GM12878 (cell line): ENCODE measurements around the gene FEN1. TPM values are rescaled to one million over a fixed set of nuclear protein-coding genes. Genes with fewer than 3 reads are reported as not detected.

Source experiments
- ATAC-seq: fragments of 200-7000 bp; cut with Tn5 transposase; 3 replicates; pipeline ENCODE4 v1.9.1; 2020; ENCODE audit warnings: mild to moderate bottlenecking, moderate library complexity
- BruUV-seq: library from RNA; stranded (reverse); fragments of 400-500 nt; replicated peaks from 2 replicates; lab custom pipeline; 2021; lab: Mats Ljungman, UMichigan
- CTCF ChIA-PET: fragments of 300-600 bp; sonication (Branson Sonifier 250); formaldehyde crosslinking; extraction: SDS; loops from one replicate; lab custom pipeline; 2021; ENCODE audit warnings: inconsistent platforms; lab: Yijun Ruan, JAX
- POLR2A ChIA-PET: fragments of 350-600 bp; formaldehyde crosslinking; extraction: SDS; loops from one replicate; lab custom pipeline; 2021; ENCODE audit warnings: inconsistent platforms; lab: Charles Lee
- RAD21 ChIA-PET: fragments of 300-600 bp; sonication (Branson Sonifier 250); formaldehyde crosslinking; loops from one replicate; lab custom pipeline; 2023; ENCODE audit warnings: antibody characterized with exemption; ENCODE audit not compliant: unreplicated experiment; lab: Charles Lee
- SMC1A ChIA-PET: fragments of 300-600 bp; sonication (Branson Sonifier 250); formaldehyde crosslinking; loops from one replicate; lab custom pipeline; 2023; ENCODE audit not compliant: unreplicated experiment, uncharacterized antibody; lab: Charles Lee
- DNase-seq: peaks from one replicate; pipeline ENCODE4 v3.0.0-alpha.2; 2011; ENCODE audit warnings: low read depth, low spot score
- FAIRE-seq: peaks from 3 replicates; lab custom pipeline; 2011; peaks lifted over from hg19 to GRCh38; lab: Jason Lieb, UNC
- H2AFZ ChIP-seq: 2 replicates; pipeline ENCODE4 v1.6.0; 2011; ENCODE audit warnings: low read depth, low read length, control low read depth; ENCODE audit not compliant: control insufficient read depth
- H3K27ac ChIP-seq: 2 replicates; pipeline ENCODE4 v1.5.1; 2011; ENCODE audit warnings: control low read depth; ENCODE audit not compliant: control insufficient read depth, insufficient read depth
- H3K27me3 ChIP-seq, 2 experiments: replicated peaks in 1 of 2; 2 replicates each; pipeline versions ENCODE4 v1.6.0 to v1.6.1; 2011; ENCODE audit warnings: low read length in 1 of 2; ENCODE audit not compliant: control insufficient read depth in 2 of 2, insufficient read depth in 2 of 2
- H3K36me3 ChIP-seq, 2 experiments: 2 replicates each; pipeline ENCODE4 v1.5.1; 2011; ENCODE audit warnings: low read length in 1 of 2; ENCODE audit not compliant: control insufficient read depth in 2 of 2, insufficient read depth in 2 of 2
- H3K4me1 ChIP-seq: 2 replicates; pipeline ENCODE4 v1.6.1; 2011; ENCODE audit warnings: mild to moderate bottlenecking, low read length, moderate library complexity, mixed read lengths; ENCODE audit not compliant: control insufficient read depth, insufficient read depth
- H3K4me2 ChIP-seq: 2 replicates; pipeline ENCODE4 v1.6.0; 2011; ENCODE audit warnings: control low read depth; ENCODE audit not compliant: control insufficient read depth, insufficient read depth
- H3K4me3 ChIP-seq: fragments of 200-600 bp; sonication (generic); 2 replicates; pipeline ENCODE4 v1.5.1; 2016
- H3K79me2 ChIP-seq: 2 replicates; pipeline ENCODE4 v1.6.0; 2011; ENCODE audit warnings: low read length; ENCODE audit not compliant: control insufficient read depth, insufficient read depth
- H3K9ac ChIP-seq: 2 replicates; pipeline ENCODE4 v1.8.0; 2011; ENCODE audit warnings: low read length, control low read depth, mixed read lengths; ENCODE audit not compliant: control insufficient read depth, insufficient read depth
- H3K9me3 ChIP-seq: replicated peaks from 3 replicates; pipeline ENCODE4 v1.5.1; 2011; ENCODE audit warnings: mild to moderate bottlenecking, low read length; ENCODE audit not compliant: control insufficient read depth, insufficient read depth
- H4K20me1 ChIP-seq: 2 replicates; pipeline ENCODE4 v1.6.0; 2011; ENCODE audit not compliant: control insufficient read depth, insufficient read depth
- ATF7 ChIP-seq: fragments of 450-650 bp; IDR thresholded peaks from 2 replicates; pipeline ENCODE4 v1.6.1; 2016; ENCODE audit warnings: low read depth, mild to moderate bottlenecking
- CBX3 ChIP-seq: fragments of 200-600 bp; sonication (generic); IDR thresholded peaks from 2 replicates; pipeline ENCODE4 v1.6.1; 2016; ENCODE audit warnings: low read depth, borderline replicate concordance
- ETV6 ChIP-seq, 2 experiments: fragments of 450-650 bp in 1 of 2; IDR thresholded peaks in 1 of 2; conservative IDR thresholded peaks in 1 of 2; 2 replicates each; pipeline ENCODE4 v1.6.1; 2014; ENCODE audit warnings: antibody characterized with exemption in 1 of 2, borderline replicate concordance in 1 of 2, low read depth in 1 of 2, mild to moderate bottlenecking in 1 of 2, moderate library complexity in 1 of 2
- IRF5 ChIP-seq: fragments of 450-650 bp; IDR thresholded peaks from 2 replicates; pipeline ENCODE4 v1.6.1; 2017; ENCODE audit warnings: borderline replicate concordance
- RCOR1 ChIP-seq: conservative IDR thresholded peaks from 2 replicates; pipeline ENCODE4 v1.6.1; 2012; ENCODE audit warnings: low read depth, low read length, improper control_type of control experiment
- SIN3A ChIP-seq: IDR thresholded peaks from 2 replicates; pipeline ENCODE4 v1.6.1; 2012; ENCODE audit warnings: low read depth, low read length, improper control_type of control experiment
- SP1 ChIP-seq: IDR thresholded peaks from one replicate; pipeline ENCODE4 v1.6.1; 2011; ENCODE audit warnings: low read depth, low read length
- TBL1XR1 ChIP-seq: IDR thresholded peaks from 2 replicates; pipeline ENCODE4 v1.6.1; 2012; ENCODE audit warnings: low read depth, low read length, improper control_type of control experiment
- YY1 ChIP-seq: IDR thresholded peaks from 2 replicates; pipeline ENCODE4 v1.6.1; 2011; ENCODE audit warnings: low read depth, mild to moderate bottlenecking, low read length
- ZNF384 ChIP-seq: IDR thresholded peaks from 2 replicates; pipeline ENCODE4 v1.6.1; 2012; ENCODE audit warnings: low read depth, mild to moderate bottlenecking, low read length, improper control_type of control experiment, borderline replicate concordance
- ZZZ3 ChIP-seq: IDR thresholded peaks from 2 replicates; pipeline ENCODE4 v1.6.1; 2011; ENCODE audit warnings: low read depth; ENCODE audit not compliant: control insufficient read depth, insufficient read length
- WGBS: methylation state at CpG from one replicate; pipeline ENCODE4 v1.1.6; 2016; ENCODE audit warnings: low lambda C conversion rate; ENCODE audit not compliant: insufficient replicate concordance, insufficient coverage; ENCODE audit errors: missing lambda C conversion rate; 5-methylcytosine and 5-hydroxymethylcytosine counted together
- in situ Hi-C: fragments of 300-500 bp; cut with MboI; formaldehyde crosslinking; loops from 9 replicates; pipeline ENCODE4 v1.14.3; 2018; ENCODE audit warnings: mixed read lengths
- intact Hi-C: fragments of 100-400 bp; cut with micrococcal nuclease; formaldehyde crosslinking; loops from one replicate; pipeline ENCODE4 v1.14.2; 2022; ENCODE audit not compliant: unreplicated experiment
- polyA plus RNA-seq, 11 experiments: library from polyadenylated mRNA; depleted of rRNA in 4 of 11; unstranded in 6 of 11; stranded (reverse) in 5 of 11; fragments of >200 nt; fragmentation: Nextera tagmentation in 4 of 11; fragmentation: Illumina TruSeq in 1 of 11; extraction: Ambion mirVana in 4 of 11; extraction: Trizol in 1 of 11; gene quantifications; 1 replicate in 1 of 11; 2 replicates in 10 of 11; pipeline versions ENCODE4 v1.2.1 to v1.2.3, GENCODE V29; 2011 to 2016; ENCODE audit warnings: inconsistent platforms in 2 of 11, missing spikeins in 2 of 11, low read depth in 1 of 11
- total RNA-seq, 4 experiments: library from RNA; depleted of rRNA in 3 of 4; stranded (reverse); fragments of >200 nt in 3 of 4; fragmentation: Illumina TruSeq in 1 of 4; extraction: Trizol in 1 of 4; gene quantifications; 2 replicates each; pipeline versions ENCODE4 v1.2.1 to v1.2.3, GENCODE V29; 2013 to 2021
- TF ChIP-seq, protein P1 (sequence below): fragments of 450-650 bp; IDR thresholded peaks from 2 replicates; pipeline ENCODE4 v1.6.1; 2018; ENCODE audit warnings: borderline replicate concordance, mild to moderate bottlenecking; ENCODE audit not compliant: partially characterized antibody
- TF ChIP-seq, protein P2 (sequence below): fragments of 450-650 bp; IDR thresholded peaks from 2 replicates; pipeline ENCODE4 v1.6.1; 2014; ENCODE audit warnings: mild to moderate bottlenecking
- TF ChIP-seq, protein P3 (sequence below), 3 experiments: IDR thresholded peaks in 2 of 3; conservative IDR thresholded peaks in 1 of 3; 2 replicates each; pipeline ENCODE4 v1.5.1; 2011; ENCODE audit warnings: low read depth in 3 of 3, low read length in 3 of 3, mild to moderate bottlenecking in 3 of 3, control low read depth in 2 of 3, moderate library complexity in 2 of 3, inconsistent platforms in 1 of 3, mixed read lengths in 1 of 3; ENCODE audit not compliant: control insufficient read depth in 2 of 3, insufficient read depth in 1 of 3; ENCODE audit errors: extremely low read depth in 1 of 3
- TF ChIP-seq, protein P4 (sequence below): IDR thresholded peaks from 2 replicates; pipeline ENCODE4 v1.6.1; 2011; ENCODE audit warnings: mild to moderate bottlenecking, low read depth, low read length, moderate library complexity; ENCODE audit not compliant: insufficient replicate concordance

FEN1 gene
- total and polyA plus RNA-seq, 10 of the 15 experiments (the other 5 are each of a cell fraction or from before 2014, with no cell fraction given), result 54.8 to 282 (median 125) TPM

DNA sequence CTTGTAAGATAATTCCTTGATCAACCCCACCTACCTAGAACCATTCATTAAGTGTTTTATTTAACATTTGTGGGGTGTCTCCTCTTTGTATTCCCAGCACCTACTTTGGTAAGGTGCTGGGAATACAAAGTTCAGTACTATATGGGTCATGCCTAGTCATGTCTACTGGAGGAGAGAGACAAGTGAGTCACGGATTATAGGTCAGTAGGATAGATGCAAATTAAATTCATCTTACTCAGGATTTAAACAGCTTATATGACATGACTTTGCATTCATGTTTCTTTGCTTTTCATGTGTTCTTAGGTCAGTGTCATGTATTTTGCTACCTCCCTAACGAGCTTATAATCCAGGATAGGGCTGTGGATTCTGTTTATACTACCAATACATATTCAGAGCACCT is 27.5 kb downstream of the FEN1 start:
- no peak overlapping the region for H3K9ac ChIP-seq
- H3K36me3 ChIP-seq, result no peaks in the 10 kb centered on the region
- no TSS peak for BruUV-seq
- in situ Hi-C loops (no loop called here), intact Hi-C loops (no loop called here)
- RAD21 ChIA-PET, result interaction anchor here (0.6 kb wide), 1 partner anchor 128 kb away, joined by 3 read pairs; no protein-coding TSS in a partner anchor
- SMC1A ChIA-PET, result interaction anchor here (1.1 kb wide), 1 partner anchor 11 kb away, joined by 3 read pairs; no protein-coding TSS in a partner anchor
- 33% methylated on average over 2 of the region's 2 CpGs for WGBS
- FAIRE-seq (no peak), DNase-seq (no peak), ATAC-seq (no peak)
- peaks cover 3% of the 10 kb centered on the region; the same call in 1 of the 2 replicates for H3K4me1 ChIP-seq
- H3K4me3 ChIP-seq, result no peak overlapping the region
- no peaks in the 10 kb centered on the region for H3K27me3 ChIP-seq
- H3K27ac ChIP-seq, result no peak overlapping the region
- POLR2A ChIA-PET, result interaction anchor here (1.0 to 9.9 kb wide), 3 partner anchors 9 to 153 kb away, joined by 4 to 167 read pairs (median 10); partner anchors contain the start of gene FADS2
- no peak overlapping the region for H2AFZ ChIP-seq
- CTCF ChIA-PET, result interaction anchor here (0.7 to 1.3 kb wide), 2 partner anchors 8 to 22 kb away, joined by 3 read pairs; no protein-coding TSS in a partner anchor
- H4K20me1 ChIP-seq, result no peaks in the 10 kb centered on the region
- H3K4me2 ChIP-seq, result no peak overlapping the region
- peaks cover 15% of the 10 kb centered on the region for H3K79me2 ChIP-seq
- no peaks in the 10 kb centered on the region for H3K9me3 ChIP-seq
- no peak for TF ChIP-seq CBX3
- no peak for TF ChIP-seq SIN3A
- TF ChIP-seq TBL1XR1, result no peak
- no peak for TF ChIP-seq SP1
- TF ChIP-seq, protein P1, sequence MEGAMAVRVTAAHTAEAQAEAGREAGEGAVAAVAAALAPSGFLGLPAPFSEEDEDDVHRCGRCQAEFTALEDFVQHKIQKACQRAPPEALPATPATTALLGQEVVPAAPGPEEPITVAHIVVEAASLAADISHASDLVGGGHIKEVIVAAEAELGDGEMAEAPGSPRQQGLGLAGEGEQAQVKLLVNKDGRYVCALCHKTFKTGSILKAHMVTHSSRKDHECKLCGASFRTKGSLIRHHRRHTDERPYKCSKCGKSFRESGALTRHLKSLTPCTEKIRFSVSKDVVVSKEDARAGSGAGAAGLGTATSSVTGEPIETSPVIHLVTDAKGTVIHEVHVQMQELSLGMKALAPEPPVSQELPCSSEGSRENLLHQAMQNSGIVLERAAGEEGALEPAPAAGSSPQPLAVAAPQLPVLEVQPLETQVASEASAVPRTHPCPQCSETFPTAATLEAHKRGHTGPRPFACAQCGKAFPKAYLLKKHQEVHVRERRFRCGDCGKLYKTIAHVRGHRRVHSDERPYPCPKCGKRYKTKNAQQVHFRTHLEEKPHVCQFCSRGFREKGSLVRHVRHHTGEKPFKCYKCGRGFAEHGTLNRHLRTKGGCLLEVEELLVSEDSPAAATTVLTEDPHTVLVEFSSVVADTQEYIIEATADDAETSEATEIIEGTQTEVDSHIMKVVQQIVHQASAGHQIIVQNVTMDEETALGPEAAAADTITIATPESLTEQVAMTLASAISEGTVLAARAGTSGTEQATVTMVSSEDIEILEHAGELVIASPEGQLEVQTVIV, result no peak
- no peak for TF ChIP-seq IRF5
- no peak for TF ChIP-seq ZZZ3
- no peak for TF ChIP-seq YY1
- TF ChIP-seq ATF7, result no peak
- TF ChIP-seq, protein P2, sequence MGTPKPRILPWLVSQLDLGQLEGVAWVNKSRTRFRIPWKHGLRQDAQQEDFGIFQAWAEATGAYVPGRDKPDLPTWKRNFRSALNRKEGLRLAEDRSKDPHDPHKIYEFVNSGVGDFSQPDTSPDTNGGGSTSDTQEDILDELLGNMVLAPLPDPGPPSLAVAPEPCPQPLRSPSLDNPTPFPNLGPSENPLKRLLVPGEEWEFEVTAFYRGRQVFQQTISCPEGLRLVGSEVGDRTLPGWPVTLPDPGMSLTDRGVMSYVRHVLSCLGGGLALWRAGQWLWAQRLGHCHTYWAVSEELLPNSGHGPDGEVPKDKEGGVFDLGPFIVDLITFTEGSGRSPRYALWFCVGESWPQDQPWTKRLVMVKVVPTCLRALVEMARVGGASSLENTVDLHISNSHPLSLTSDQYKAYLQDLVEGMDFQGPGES, result no peak
- TF ChIP-seq, protein P3, sequence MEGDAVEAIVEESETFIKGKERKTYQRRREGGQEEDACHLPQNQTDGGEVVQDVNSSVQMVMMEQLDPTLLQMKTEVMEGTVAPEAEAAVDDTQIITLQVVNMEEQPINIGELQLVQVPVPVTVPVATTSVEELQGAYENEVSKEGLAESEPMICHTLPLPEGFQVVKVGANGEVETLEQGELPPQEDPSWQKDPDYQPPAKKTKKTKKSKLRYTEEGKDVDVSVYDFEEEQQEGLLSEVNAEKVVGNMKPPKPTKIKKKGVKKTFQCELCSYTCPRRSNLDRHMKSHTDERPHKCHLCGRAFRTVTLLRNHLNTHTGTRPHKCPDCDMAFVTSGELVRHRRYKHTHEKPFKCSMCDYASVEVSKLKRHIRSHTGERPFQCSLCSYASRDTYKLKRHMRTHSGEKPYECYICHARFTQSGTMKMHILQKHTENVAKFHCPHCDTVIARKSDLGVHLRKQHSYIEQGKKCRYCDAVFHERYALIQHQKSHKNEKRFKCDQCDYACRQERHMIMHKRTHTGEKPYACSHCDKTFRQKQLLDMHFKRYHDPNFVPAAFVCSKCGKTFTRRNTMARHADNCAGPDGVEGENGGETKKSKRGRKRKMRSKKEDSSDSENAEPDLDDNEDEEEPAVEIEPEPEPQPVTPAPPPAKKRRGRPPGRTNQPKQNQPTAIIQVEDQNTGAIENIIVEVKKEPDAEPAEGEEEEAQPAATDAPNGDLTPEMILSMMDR (IDR thresholded peaks at IDR 0.05 in 2 of 3, conservative IDR thresholded peaks at IDR 0.05 in 1 of 3; ENCODE audit: control insufficient read depth in 2 of 3, extremely low read depth in 1 of 3, insufficient read depth in 1 of 3, low read depth in 3 of 3, low read length in 3 of 3), result no peak
- TF ChIP-seq ZNF384, result no peak
- no peak for TF ChIP-seq RCOR1
- TF ChIP-seq, protein P4, sequence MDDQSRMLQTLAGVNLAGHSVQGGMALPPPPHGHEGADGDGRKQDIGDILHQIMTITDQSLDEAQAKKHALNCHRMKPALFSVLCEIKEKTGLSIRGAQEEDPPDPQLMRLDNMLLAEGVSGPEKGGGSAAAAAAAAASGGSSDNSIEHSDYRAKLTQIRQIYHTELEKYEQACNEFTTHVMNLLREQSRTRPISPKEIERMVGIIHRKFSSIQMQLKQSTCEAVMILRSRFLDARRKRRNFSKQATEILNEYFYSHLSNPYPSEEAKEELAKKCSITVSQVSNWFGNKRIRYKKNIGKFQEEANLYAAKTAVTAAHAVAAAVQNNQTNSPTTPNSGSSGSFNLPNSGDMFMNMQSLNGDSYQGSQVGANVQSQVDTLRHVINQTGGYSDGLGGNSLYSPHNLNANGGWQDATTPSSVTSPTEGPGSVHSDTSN, result no peak
- TF ChIP-seq ETV6 (conservative IDR thresholded peaks at IDR 0.05 in 1 of 2, IDR thresholded peaks at IDR 0.05 in 1 of 2; ENCODE audit: borderline replicate concordance in 1 of 2, low read depth in 1 of 2), result no peak
